Measurements from ENCODE around the gene PDE6H.

The PDE6H gene

DNA sequence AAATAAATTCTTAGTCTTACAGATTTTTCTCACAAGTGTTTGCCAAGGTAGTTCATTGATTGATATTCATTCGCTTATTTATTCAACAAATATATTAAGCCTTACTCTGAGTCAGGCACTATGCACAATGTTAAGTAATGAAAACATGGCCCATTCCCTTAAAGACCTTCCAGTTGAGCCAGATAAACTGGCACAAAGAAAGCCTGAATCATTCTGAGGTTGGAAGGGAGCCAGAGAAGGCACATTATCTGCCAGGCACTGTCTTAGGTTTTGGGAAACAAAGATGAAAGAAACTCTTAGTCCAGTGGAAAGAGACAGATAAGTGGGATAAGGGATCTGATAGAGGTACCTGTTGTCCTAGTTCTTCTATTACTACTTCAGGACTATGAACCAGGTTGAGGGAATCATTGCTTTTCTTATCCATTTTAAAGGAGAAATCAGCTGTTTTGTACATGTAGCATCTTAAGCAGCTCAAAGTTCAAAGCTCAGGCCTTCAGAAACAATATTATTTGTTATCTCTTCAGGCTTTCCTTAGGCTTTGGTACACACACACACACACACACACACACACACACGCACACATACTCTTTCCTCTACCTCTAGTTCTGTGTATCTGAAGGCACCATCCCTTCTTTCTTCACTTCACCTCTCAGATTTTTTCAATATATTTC, 27.0 kb downstream of the PDE6H start:
- H3K27ac ChIP-seq, result no peak overlapping the region
- no peak for TF ChIP-seq ZFX (IDR thresholded peaks at IDR 0.05; ENCODE audit: borderline replicate concordance)

DNA sequence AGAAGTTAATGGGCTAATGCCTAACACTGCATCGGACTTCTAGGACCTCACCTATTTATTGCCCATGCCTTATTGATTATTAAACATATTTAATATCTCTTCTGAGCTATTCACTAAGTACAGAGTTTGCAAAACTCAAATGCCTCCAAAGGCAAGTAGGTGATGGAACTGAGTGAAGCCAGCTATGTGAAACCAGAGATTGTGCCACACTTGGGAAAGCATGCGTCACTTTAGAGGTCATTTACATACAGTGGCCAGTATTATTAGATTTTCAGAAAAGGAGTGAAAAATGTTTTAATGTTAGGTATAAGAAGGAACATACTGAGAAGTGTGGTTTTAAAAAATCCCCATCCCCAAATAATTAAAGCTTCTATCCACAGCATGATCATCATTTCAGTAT, 27.7 kb downstream of the PDE6H start:
- no peak for TF ChIP-seq ZFX (IDR thresholded peaks at IDR 0.05; ENCODE audit: borderline replicate concordance)
- TF ChIP-seq, protein P1, sequence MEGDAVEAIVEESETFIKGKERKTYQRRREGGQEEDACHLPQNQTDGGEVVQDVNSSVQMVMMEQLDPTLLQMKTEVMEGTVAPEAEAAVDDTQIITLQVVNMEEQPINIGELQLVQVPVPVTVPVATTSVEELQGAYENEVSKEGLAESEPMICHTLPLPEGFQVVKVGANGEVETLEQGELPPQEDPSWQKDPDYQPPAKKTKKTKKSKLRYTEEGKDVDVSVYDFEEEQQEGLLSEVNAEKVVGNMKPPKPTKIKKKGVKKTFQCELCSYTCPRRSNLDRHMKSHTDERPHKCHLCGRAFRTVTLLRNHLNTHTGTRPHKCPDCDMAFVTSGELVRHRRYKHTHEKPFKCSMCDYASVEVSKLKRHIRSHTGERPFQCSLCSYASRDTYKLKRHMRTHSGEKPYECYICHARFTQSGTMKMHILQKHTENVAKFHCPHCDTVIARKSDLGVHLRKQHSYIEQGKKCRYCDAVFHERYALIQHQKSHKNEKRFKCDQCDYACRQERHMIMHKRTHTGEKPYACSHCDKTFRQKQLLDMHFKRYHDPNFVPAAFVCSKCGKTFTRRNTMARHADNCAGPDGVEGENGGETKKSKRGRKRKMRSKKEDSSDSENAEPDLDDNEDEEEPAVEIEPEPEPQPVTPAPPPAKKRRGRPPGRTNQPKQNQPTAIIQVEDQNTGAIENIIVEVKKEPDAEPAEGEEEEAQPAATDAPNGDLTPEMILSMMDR (IDR thresholded peaks at IDR 0.05), result no peak
- no peak overlapping the region for H3K27ac ChIP-seq

DNA sequence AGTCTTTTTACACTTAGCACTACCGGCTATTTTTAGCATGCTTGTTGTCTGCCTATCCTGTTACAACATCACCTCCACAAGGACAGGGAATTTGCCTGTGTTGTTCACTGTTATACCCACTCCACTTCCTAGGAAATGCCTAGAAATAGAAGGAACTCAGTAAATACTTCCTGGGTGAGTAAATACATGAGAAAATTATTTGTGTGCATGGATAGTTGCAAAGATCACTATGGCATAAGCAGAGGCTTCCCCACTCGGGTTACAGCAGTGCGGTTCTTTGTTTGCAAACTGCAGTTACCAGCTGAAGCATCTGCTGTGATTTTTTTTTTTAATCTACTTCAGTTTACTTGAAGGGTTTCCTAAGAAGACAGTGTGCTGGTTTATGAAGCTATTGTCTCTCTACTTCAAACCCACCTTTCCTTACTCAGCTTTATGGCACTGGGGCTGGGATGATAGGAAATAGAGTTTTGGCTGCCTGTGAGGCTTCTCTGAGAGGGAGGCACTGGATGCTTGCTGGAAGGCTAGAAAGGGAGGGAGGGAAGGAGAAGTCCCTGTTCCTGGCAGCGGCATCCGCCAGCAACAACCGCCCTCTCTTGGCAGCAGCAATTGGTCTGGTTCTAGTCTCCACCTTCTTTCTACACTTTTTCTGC, 29.0 kb downstream of the PDE6H start:
- TF ChIP-seq, protein P1 (IDR thresholded peaks at IDR 0.05), result peak; percentile 26
- no peak for TF ChIP-seq ZFX (IDR thresholded peaks at IDR 0.05; ENCODE audit: borderline replicate concordance)
- no peak overlapping the region for H3K27ac ChIP-seq

DNA sequence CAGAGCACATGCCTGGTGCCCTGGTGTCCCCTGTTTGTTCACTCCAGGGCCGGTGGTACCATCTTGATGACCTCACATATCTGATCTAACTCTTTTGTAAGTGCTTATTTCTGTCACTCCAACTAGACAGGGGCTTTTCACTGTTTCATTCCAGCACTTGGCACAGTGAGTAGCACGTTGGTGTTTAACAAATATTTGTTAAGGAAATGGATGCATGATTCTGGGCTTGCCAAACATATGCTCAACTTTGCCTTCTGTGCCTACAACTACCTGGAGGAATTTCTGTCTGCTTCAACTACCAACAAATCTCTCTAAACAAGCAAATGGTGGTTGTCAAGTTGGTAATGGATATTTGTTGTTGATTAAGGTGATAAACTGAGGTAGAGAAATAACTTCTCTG, 31.6 kb downstream of the PDE6H start:
- no peak for TF ChIP-seq ZFX (IDR thresholded peaks at IDR 0.05; ENCODE audit: borderline replicate concordance)
- TF ChIP-seq, protein P1 (IDR thresholded peaks at IDR 0.05), result no peak
- no peak overlapping the region for H3K27ac ChIP-seq

GRCh38 chr12:15005064-15005463, 32.2 kb downstream of the PDE6H start:
- H3K27ac ChIP-seq, result no peak overlapping the region
- TF ChIP-seq, protein P1 (IDR thresholded peaks at IDR 0.05), result no peak
- no peak for TF ChIP-seq ZFX (IDR thresholded peaks at IDR 0.05; ENCODE audit: borderline replicate concordance)

DNA sequence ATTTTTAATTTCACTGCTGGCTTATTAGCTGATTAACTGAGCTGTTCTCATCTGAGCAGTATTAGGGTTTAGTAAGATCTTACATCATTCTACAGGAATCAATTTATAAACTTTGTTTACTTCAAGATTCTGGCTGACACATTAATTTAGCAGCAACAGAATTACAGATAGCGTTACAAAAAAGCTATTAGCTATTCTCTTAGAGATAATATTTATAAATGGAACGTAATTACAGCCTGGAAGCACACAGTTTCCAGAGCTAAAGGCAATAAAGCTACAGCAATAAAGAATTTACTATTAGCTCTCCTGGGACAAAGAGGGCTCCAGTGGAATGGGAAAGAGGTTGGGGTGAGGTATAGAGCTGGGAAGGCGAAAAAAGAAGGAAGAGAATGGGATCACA, 34.7 kb downstream of the PDE6H start:
- TF ChIP-seq, protein P1 (IDR thresholded peaks at IDR 0.05), result no peak
- no peak for TF ChIP-seq ZFX (IDR thresholded peaks at IDR 0.05; ENCODE audit: borderline replicate concordance)
- no peak overlapping the region for H3K27ac ChIP-seq

DNA sequence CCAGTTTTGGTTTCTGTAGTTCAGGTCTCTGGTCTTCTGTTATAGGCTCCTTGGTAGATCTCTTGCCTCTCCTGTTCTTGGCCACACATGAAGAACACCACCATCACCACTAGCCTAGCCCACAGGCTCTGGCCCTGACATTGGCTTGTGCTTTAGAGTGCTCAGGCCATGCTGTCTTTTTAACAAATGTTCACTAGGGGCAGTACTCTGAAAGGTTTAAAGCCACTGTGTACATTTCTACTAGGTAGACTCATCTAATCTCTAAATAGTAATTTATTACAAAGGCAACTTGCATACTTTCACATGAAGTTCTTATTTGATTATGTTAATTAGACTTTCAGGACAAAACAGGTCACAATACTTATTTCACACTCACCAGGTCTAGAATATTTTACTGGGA, 38.3 kb downstream of the PDE6H start:
- H3K27ac ChIP-seq, result no peak overlapping the region
- TF ChIP-seq, protein P1 (IDR thresholded peaks at IDR 0.05), result peak; percentile 66
- no peak for TF ChIP-seq ZFX (IDR thresholded peaks at IDR 0.05; ENCODE audit: borderline replicate concordance)

All from 22Rv1 (cell line).